A549 (cell line): ENCODE measurements around the gene PLBD2. TPM values are rescaled to one million over a fixed set of nuclear protein-coding genes. Genes with fewer than 3 reads are reported as not detected.

Experiments used
- ATAC-seq, 2 experiments: fragments of 200-7000 bp in 1 of 2; fragments of >200 bp in 1 of 2; cut with Nextera tagmentation in 1 of 2; cut with Tn5 transposase in 1 of 2; 3 replicates each; pipeline versions ENCODE4 v1.8.0 to v1.9.1; 2018 to 2020; ENCODE audit warnings: mild to moderate bottlenecking in 1 of 2, moderate library complexity in 1 of 2
- CTCF ChIA-PET: fragments of 300-600 bp; sonication (Branson Sonifier 250); formaldehyde crosslinking; extraction: SDS; loops from one replicate; lab custom pipeline; 2021; ENCODE audit warnings: antibody characterized with exemption, inconsistent platforms; lab: Yijun Ruan, JAX
- POLR2A ChIA-PET: fragments of 350-600 bp; formaldehyde crosslinking; extraction: SDS; loops from one replicate; lab custom pipeline; 2021; ENCODE audit warnings: antibody characterized with exemption, inconsistent platforms; lab: Yijun Ruan, JAX
- DNase-seq, 2 experiments: peaks; one replicate each; pipeline versions ENCODE4 v3.0.0 to v3.0.0-alpha.2; 2011 to 2016; ENCODE audit warnings: low read depth in 1 of 2, low spot score in 1 of 2
- FAIRE-seq: peaks from 2 replicates; lab custom pipeline; 2011; peaks lifted over from hg19 to GRCh38; lab: Jason Lieb, UNC
- H3K27ac ChIP-seq, 2 experiments: fragments of >200 bp; sonication (Bioruptor Twin); formaldehyde crosslinking; 3 replicates each; pipeline ENCODE4 v1.5.1; 2016 to 2017
- H3K4me1 ChIP-seq: fragments of >200 bp; sonication (Bioruptor Twin); formaldehyde crosslinking; 3 replicates; pipeline ENCODE4 v1.6.1; 2016
- H3K4me2 ChIP-seq: fragments of >200 bp; sonication (Bioruptor Twin); formaldehyde crosslinking; 3 replicates; pipeline ENCODE4 v1.6.1; 2016
- H3K4me3 ChIP-seq: fragments of >200 bp; sonication (Bioruptor Twin); formaldehyde crosslinking; 3 replicates; pipeline ENCODE4 v1.5.1; 2016
- H3K9me3 ChIP-seq: fragments of >200 bp; sonication (Bioruptor Twin); formaldehyde crosslinking; 3 replicates; pipeline ENCODE4 v1.6.1; 2016
- ATOH8 ChIP-seq: fragments of 250-450 bp; sonication (Bioruptor Pico); IDR thresholded peaks from 2 replicates; pipeline ENCODE4 v1.5.0; 2020; ENCODE audit warnings: low read depth, mild to moderate bottlenecking, moderate library complexity
- CHD4 ChIP-seq: fragments of 200-600 bp; sonication (generic); IDR thresholded peaks from 2 replicates; pipeline ENCODE4 v1.6.1; 2016; ENCODE audit warnings: antibody characterized with exemption, mild to moderate bottlenecking, borderline replicate concordance
- E2F6 ChIP-seq: IDR thresholded peaks from 2 replicates; pipeline ENCODE4 v1.6.1; 2012; ENCODE audit warnings: low read depth, borderline replicate concordance
- EHF ChIP-seq: fragments of 250-450 bp; sonication (Bioruptor Pico); IDR thresholded peaks from 2 replicates; pipeline ENCODE4 v1.5.0; 2020; ENCODE audit warnings: mild to moderate bottlenecking
- EHMT2 ChIP-seq: fragments of 200-600 bp; sonication (generic); IDR thresholded peaks from 2 replicates; pipeline ENCODE4 v1.6.1; 2016; ENCODE audit warnings: antibody characterized with exemption, low read depth, mild to moderate bottlenecking, moderate library complexity
- GATA3 ChIP-seq: IDR thresholded peaks from 2 replicates; pipeline ENCODE4 v1.6.1; 2012; ENCODE audit warnings: borderline replicate concordance
- HDAC2 ChIP-seq: fragments of 200-600 bp; sonication (generic); IDR thresholded peaks from 2 replicates; pipeline ENCODE4 v1.6.1; 2016
- HES2 ChIP-seq: fragments of >200 bp; sonication (Bioruptor Twin); formaldehyde crosslinking; IDR thresholded peaks from 2 replicates; pipeline ENCODE4 v1.6.1; 2016
- HOXA7 ChIP-seq: fragments of 250-450 bp; sonication (Bioruptor Pico); IDR thresholded peaks from 2 replicates; pipeline ENCODE4 v1.5.0; 2020; ENCODE audit warnings: mild to moderate bottlenecking, moderate library complexity
- JUN ChIP-seq, 2 experiments: fragments of >200 bp; sonication (Bioruptor Twin); formaldehyde crosslinking; IDR thresholded peaks; 2 replicates in 1 of 2; 3 replicates in 1 of 2; pipeline ENCODE4 v1.6.1; 2016 to 2017
- KDM5A ChIP-seq: fragments of 200-600 bp; sonication (generic); IDR thresholded peaks from 2 replicates; pipeline ENCODE4 v1.6.1; 2016; ENCODE audit warnings: antibody characterized with exemption, mild to moderate bottlenecking
- MAZ ChIP-seq: fragments of 150-350 bp; IDR thresholded peaks from 2 replicates; pipeline ENCODE4 v1.6.1; 2014; ENCODE audit warnings: antibody characterized with exemption, low read depth, low read length, borderline replicate concordance
- MYC ChIP-seq: IDR thresholded peaks from 2 replicates; pipeline ENCODE4 v1.6.1; 2012; ENCODE audit warnings: mild to moderate bottlenecking, inconsistent platforms, low read length, improper control_type of control experiment, borderline replicate concordance
- PHF8 ChIP-seq: fragments of 200-600 bp; sonication (generic); IDR thresholded peaks from 2 replicates; pipeline ENCODE4 v1.6.1; 2016; ENCODE audit warnings: low read depth, mild to moderate bottlenecking, antibody characterized with exemption, moderate library complexity, borderline replicate concordance
- POLR2AphosphoS2 ChIP-seq: conservative IDR thresholded peaks from 2 replicates; pipeline ENCODE4 v1.6.1; 2012; ENCODE audit warnings: low read length, improper control_type of control experiment, inconsistent platforms
- RAD21 ChIP-seq, 2 experiments: fragments of >200 bp in 1 of 2; sonication (Bioruptor Twin) in 1 of 2; formaldehyde crosslinking in 1 of 2; IDR thresholded peaks in 1 of 2; conservative IDR thresholded peaks in 1 of 2; 2 replicates in 1 of 2; 3 replicates in 1 of 2; pipeline ENCODE4 v1.6.1; 2012 to 2018; ENCODE audit warnings: inconsistent platforms in 1 of 2
- RCOR1 ChIP-seq: fragments of 150-350 bp; IDR thresholded peaks from 2 replicates; pipeline ENCODE4 v1.6.1; 2014; ENCODE audit warnings: antibody characterized with exemption, low read length, low read depth
- RNF2 ChIP-seq: fragments of 200-600 bp; sonication (generic); IDR thresholded peaks from 2 replicates; pipeline ENCODE4 v1.6.1; 2016; ENCODE audit warnings: low read depth, mild to moderate bottlenecking, antibody characterized with exemption, moderate library complexity, borderline replicate concordance
- SREBF2 ChIP-seq: fragments of 450-650 bp; IDR thresholded peaks from 2 replicates; pipeline ENCODE4 v1.6.1; 2014; ENCODE audit warnings: mild to moderate bottlenecking, moderate library complexity
- TFCP2L1 ChIP-seq: fragments of 250-450 bp; sonication (Bioruptor Pico); IDR thresholded peaks from 2 replicates; pipeline ENCODE4 v1.5.0; 2021; ENCODE audit warnings: mild to moderate bottlenecking
- TP53 ChIP-seq: fragments of 250-450 bp; sonication (Bioruptor Pico); IDR thresholded peaks from 2 replicates; pipeline ENCODE4 v1.5.0; 2021; ENCODE audit warnings: mild to moderate bottlenecking, moderate library complexity
- ZC3H11A ChIP-seq: fragments of 450-650 bp; IDR thresholded peaks from 2 replicates; pipeline ENCODE4 v1.6.1; 2014; ENCODE audit warnings: antibody characterized with exemption, mild to moderate bottlenecking
- ZFP36 ChIP-seq: fragments of 450-650 bp; IDR thresholded peaks from 2 replicates; pipeline ENCODE4 v1.6.1; 2014; ENCODE audit warnings: borderline replicate concordance; ENCODE audit not compliant: partially characterized antibody
- ZNF302 ChIP-seq: fragments of 250-450 bp; sonication (Bioruptor Pico); IDR thresholded peaks from 2 replicates; pipeline ENCODE4 v1.9.0; 2021; ENCODE audit warnings: inconsistent platforms, mild to moderate bottlenecking, moderate library complexity
- WGBS: methylation state at CpG from one replicate; pipeline ENCODE4 v1.1.6; 2017; ENCODE audit errors: missing lambda C conversion rate; 5-methylcytosine and 5-hydroxymethylcytosine counted together
- polyA plus RNA-seq, 4 experiments: library from polyadenylated mRNA; depleted of rRNA in 3 of 4; stranded (reverse); fragments of >200 nt; fragmentation: RNase III in 1 of 4; extraction: RNeasy Plus Mini Kit Qiagen cat#74134 plus additional on column Dnase treatment in 1 of 4; gene quantifications; 2 replicates in 3 of 4; 3 replicates in 1 of 4; pipeline ENCODE4 v1.2.3, GENCODE V29; 2011 to 2017
- TF ChIP-seq, protein P1 (sequence below): fragments of >200 bp; sonication (Bioruptor Twin); formaldehyde crosslinking; IDR thresholded peaks from 3 replicates; pipeline ENCODE4 v1.5.1; 2016
- TF ChIP-seq, protein P2 (sequence below): fragments of 200-600 bp; sonication (generic); IDR thresholded peaks from 2 replicates; pipeline ENCODE4 v1.6.1; 2016; ENCODE audit warnings: antibody characterized with exemption, mild to moderate bottlenecking, moderate library complexity
- TF ChIP-seq, protein P3 (sequence below): fragments of 450-650 bp; IDR thresholded peaks from 2 replicates; pipeline ENCODE4 v1.6.1; 2014; ENCODE audit warnings: antibody characterized with exemption

Gene PLBD2
- polyA plus RNA-seq, 2 of the 4 experiments (the other 2 are of a cell fraction), result 13.2 to 25.9 TPM

DNA sequence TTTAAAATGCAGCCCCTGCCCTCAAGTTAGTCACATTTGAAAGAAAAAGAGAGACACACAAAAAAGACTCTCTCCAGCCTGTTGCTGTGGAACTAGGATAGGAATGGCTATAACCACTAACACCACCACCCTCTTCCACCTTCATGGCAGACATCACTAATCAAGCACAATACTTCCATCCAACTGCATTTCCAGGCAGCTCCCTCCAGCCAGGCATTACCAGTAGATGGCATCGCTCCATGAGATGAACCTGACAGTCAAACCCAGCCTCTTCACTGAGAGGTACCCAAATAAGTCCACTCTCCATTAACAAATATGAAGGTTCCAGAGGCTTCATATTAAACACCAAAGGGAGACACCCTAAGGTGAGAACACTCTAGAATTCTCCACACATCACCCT lies 47.9 kb upstream of the PLBD2 start:
- TF ChIP-seq HOXA7 (CRISPR knock-in tag) (no peak), KDM5A (no peak), EHF (CRISPR knock-in tag) (no peak), ATOH8 (CRISPR knock-in tag) (no peak), HDAC2 (no peak), TFCP2L1 (CRISPR knock-in tag) (no peak), ZC3H11A (no peak), EHMT2 (no peak), MAZ (no peak), RAD21 (conservative IDR thresholded peaks at IDR 0.05 in 1 of 2, IDR thresholded peaks at IDR 0.05 in 1 of 2) (peak in 1 of 2 experiments; percentile 31; a peak in 1 of 5 replicates), RCOR1 (no peak), POLR2AphosphoS2 (no peak), CHD4 (no peak)
- TF ChIP-seq, protein P1, sequence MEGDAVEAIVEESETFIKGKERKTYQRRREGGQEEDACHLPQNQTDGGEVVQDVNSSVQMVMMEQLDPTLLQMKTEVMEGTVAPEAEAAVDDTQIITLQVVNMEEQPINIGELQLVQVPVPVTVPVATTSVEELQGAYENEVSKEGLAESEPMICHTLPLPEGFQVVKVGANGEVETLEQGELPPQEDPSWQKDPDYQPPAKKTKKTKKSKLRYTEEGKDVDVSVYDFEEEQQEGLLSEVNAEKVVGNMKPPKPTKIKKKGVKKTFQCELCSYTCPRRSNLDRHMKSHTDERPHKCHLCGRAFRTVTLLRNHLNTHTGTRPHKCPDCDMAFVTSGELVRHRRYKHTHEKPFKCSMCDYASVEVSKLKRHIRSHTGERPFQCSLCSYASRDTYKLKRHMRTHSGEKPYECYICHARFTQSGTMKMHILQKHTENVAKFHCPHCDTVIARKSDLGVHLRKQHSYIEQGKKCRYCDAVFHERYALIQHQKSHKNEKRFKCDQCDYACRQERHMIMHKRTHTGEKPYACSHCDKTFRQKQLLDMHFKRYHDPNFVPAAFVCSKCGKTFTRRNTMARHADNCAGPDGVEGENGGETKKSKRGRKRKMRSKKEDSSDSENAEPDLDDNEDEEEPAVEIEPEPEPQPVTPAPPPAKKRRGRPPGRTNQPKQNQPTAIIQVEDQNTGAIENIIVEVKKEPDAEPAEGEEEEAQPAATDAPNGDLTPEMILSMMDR, result peak; percentile 27; the same call in 1 of the 3 replicates
- DNase-seq, result peak in 1 of 2 experiments; percentile 71
- H3K4me3 ChIP-seq, result no peak overlapping the region
- H3K27ac ChIP-seq, result no peak overlapping the region
- H3K4me1 ChIP-seq, result peaks cover 8% of the 10 kb centered on the region
- no peak for FAIRE-seq
- ATAC-seq, result peak in 1 of 2 experiments; percentile 23; a peak in 1 of 6 replicates
- WGBS, result 81% methylated on average over 1 of the region's 1 CpG
- no peaks in the 10 kb centered on the region for H3K9me3 ChIP-seq
- ChIA-PET CTCF (interaction anchor here (0.5 to 4.3 kb wide), 12 partner anchors 9 to 602 kb away, joined by 3 to 31 read pairs (median 3); no protein-coding TSS in a partner anchor), POLR2A (no interaction called here)
- no peak overlapping the region for H3K4me2 ChIP-seq

GRCh38 chr12:113314121-113314529 lies 44.3 kb upstream of the PLBD2 start:
- POLR2A ChIA-PET, result no interaction called here
- Histone ChIP-seq H3K4me3 (no peak overlapping the region), H3K27ac (peak overlapping the region in 1 of 2 experiments; percentile 45; a peak in 1 of 6 replicates), H3K4me2 (no peak overlapping the region), H3K4me1 (peaks cover 8% of the 10 kb centered on the region), H3K9me3 (no peaks in the 10 kb centered on the region)
- CTCF ChIA-PET, result interaction anchor here (0.5 to 4.3 kb wide), 6 partner anchors 9 to 113 kb away, joined by 3 to 31 read pairs (median 4); no protein-coding TSS in a partner anchor
- WGBS, result 63% methylated on average over 7 of the region's 7 CpGs
- no peak for FAIRE-seq
- no peak for DNase-seq
- peak in 1 of 2 experiments; percentile 41; a peak in 2 of 6 replicates for ATAC-seq
- TF ChIP-seq HES2, result no peak
- TF ChIP-seq MAZ, result no peak
- TF ChIP-seq ZFP36, result no peak
- TF ChIP-seq PHF8, result no peak
- TF ChIP-seq JUN (IDR thresholded peaks at IDR 0.05), result no peak
- no peak for TF ChIP-seq ZNF302 (CRISPR knock-in tag)
- TF ChIP-seq MYC, result no peak
- TF ChIP-seq SREBF2, result no peak
- TF ChIP-seq, protein P2, sequence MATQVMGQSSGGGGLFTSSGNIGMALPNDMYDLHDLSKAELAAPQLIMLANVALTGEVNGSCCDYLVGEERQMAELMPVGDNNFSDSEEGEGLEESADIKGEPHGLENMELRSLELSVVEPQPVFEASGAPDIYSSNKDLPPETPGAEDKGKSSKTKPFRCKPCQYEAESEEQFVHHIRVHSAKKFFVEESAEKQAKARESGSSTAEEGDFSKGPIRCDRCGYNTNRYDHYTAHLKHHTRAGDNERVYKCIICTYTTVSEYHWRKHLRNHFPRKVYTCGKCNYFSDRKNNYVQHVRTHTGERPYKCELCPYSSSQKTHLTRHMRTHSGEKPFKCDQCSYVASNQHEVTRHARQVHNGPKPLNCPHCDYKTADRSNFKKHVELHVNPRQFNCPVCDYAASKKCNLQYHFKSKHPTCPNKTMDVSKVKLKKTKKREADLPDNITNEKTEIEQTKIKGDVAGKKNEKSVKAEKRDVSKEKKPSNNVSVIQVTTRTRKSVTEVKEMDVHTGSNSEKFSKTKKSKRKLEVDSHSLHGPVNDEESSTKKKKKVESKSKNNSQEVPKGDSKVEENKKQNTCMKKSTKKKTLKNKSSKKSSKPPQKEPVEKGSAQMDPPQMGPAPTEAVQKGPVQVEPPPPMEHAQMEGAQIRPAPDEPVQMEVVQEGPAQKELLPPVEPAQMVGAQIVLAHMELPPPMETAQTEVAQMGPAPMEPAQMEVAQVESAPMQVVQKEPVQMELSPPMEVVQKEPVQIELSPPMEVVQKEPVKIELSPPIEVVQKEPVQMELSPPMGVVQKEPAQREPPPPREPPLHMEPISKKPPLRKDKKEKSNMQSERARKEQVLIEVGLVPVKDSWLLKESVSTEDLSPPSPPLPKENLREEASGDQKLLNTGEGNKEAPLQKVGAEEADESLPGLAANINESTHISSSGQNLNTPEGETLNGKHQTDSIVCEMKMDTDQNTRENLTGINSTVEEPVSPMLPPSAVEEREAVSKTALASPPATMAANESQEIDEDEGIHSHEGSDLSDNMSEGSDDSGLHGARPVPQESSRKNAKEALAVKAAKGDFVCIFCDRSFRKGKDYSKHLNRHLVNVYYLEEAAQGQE, result no peak
- TF ChIP-seq, protein P3, sequence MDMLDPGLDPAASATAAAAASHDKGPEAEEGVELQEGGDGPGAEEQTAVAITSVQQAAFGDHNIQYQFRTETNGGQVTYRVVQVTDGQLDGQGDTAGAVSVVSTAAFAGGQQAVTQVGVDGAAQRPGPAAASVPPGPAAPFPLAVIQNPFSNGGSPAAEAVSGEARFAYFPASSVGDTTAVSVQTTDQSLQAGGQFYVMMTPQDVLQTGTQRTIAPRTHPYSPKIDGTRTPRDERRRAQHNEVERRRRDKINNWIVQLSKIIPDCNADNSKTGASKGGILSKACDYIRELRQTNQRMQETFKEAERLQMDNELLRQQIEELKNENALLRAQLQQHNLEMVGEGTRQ, result no peak
- TF ChIP-seq POLR2AphosphoS2, result no peak
- TF ChIP-seq HOXA7 (CRISPR knock-in tag), result no peak
- no peak for TF ChIP-seq E2F6
- TF ChIP-seq ATOH8 (CRISPR knock-in tag), result no peak
- no peak for TF ChIP-seq RNF2
- no peak for TF ChIP-seq GATA3
- no peak for TF ChIP-seq TP53 (CRISPR knock-in tag)
